AML-193 (cell line): Measurements from ENCODE around the gene KLHL14.

ENCODE experiments used
- DNase-seq, 2 experiments: peaks; one replicate each; lab custom pipeline; 2025; lab: John Stamatoyannopoulos, UW

Gene KLHL14

DNA sequence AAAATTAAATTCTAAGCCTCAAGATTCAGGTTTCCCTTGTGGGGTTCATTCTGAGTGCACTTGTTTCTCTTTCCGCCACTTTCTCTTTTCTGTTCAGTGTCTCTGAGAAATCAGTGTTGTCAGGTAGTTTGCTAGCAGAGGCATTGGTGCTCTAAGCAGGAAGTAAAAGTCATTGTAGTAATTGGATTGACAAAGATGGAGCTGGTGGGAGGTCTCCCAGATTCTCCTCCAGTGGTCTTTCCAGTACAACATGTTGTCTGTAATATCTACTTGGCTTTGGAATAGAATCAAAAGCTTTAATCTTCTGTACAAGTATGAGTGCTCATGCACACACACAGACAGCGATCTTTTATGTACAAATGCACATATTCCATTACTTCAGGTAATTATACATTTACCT, 135.6 kb downstream of the KLHL14 start:
- DNase-seq = no peak

DNA sequence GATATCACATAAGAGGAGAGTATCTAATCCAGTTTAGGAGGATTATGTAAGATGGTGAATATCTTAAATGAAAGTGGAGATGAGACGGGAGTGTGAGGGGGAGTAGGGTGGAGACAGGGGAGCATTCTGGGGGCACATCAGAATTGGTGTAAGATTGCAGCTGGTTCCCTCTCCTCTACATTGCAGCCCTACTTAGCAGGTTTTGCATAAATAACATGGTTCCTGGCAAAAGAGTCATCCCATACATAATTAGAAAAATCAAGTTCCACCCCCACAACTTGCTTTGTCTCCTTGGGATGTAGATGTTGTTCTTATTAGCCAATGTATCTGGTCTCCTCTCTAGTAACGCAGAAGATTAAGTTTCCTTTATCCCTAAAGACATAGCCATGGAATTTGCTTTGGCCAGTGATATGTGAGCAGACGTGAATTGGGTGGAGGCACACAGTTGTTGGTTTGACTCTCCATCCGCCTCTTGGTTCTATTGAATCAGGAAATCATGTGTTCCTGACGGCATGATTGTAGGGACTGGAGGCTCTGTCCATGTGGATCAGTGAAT, 137.9 kb downstream of the KLHL14 start:
- DNase-seq = no peak

DNA sequence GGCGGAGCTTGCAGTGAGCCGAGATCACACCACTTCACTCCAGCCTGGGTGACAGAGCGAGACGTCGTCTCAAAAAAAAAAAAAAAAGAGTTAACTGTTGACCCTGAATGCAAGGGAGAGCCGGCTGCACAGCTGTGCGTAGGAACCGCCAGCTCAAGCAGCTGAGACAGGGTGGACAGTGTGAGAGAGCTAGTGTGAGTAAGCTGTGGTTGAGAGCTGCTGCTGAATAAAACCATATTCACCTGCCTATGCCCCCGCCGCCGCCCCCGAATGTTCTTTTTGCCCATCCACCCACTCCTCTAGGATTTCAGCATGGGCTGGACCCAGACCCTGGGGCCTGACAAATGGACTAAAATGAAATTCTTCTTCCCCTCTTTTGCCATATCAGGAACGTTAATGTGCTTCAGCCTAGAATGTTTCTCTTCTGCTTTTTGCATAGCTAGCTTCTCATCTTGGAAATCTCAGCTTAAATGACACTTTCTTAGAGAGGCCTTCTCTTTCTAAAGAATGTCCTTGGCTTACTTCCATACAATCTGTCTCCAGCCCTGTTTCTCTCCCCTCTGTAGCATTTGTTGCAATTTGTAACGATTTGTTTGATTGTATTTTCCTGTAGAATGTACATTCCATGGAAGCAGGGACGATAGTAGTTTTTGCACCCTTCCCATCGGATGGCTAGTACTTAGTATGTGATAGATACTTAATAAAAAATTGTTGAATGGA, 142.7 kb downstream of the KLHL14 start:
- no peak for DNase-seq

DNA sequence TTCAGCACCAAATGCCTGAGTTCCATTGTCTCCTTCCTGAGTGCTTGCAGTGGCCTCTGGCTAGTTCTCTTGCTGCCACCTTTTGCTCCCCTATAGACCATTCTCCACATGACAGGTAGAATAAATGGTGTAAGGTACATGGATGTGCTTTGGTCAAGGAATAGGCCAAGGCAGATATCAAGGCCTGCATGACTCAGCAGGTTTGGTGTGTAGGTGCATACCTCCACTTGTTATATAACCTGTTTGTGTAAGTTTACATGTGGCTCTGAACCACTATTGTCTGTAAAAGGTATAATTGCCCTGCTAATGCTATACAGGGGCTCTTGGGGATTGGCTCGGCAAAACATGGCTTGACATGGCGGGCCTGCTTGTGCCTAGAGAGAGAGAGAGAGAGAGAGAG, 143.5 kb downstream of the KLHL14 start:
- no peak for DNase-seq

DNA sequence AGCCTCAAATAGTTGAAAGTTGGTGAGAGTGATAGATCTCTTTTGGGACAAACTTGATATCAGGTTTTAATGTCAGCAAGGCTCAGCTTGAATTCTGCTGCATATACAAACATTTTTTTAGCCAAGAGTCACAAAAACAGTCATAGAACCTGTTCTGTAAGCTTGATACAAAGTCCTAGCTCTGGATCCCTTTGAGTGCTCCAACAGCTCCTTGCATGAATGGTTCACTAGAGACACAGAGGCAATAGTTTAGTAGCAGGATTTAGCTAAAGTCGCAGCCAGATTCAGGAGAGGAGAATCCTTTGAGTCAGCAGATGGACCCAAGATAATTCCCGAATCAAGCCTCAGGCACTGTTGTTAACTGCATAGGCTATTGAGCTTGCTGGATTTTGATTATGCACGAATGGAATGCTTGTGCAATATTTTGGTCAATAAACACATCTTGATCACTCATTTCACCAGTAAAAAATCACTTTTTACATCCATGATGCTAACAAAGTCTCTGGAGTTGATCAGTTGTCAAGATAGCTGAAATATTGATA, 148.6 kb downstream of the KLHL14 start:
- no peak for DNase-seq

DNA sequence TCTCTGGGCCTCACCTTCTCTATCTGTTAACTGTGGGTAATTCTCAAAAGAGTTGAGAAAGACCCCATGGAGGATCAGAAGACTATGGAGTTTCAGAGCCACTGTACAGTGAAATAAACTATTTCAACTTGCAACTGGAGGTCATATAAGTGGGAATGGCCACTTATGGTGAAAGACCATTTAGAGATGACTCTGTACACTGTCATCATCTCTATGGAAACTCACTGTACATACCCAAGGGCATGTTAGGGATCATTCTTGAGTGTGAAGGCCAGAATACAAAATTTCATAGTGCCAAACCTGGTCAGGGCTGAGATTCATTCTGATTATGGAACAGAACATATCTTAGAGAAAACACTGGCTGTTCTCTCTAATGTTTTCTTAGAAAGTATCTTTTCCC, 149.3 kb downstream of the KLHL14 start:
- DNase-seq = no peak
